Kidney tubule cell (primary cell): ENCODE measurements around the gene NKD1.

Experiments used
- DNase-seq: peaks from one replicate; pipeline ENCODE4 v3.0.0-alpha.2; 2018; ENCODE audit warnings: low spot score

NKD1 gene

GRCh38 chr16:50631249-50631984 is 83.2 kb downstream of the NKD1 start:
- DNase-seq = no peak

- no peak for DNase-seq
Measured at GRCh38 chr16:50631985-50632576, 83.9 kb downstream of the NKD1 start.

- DNase-seq = no peak
Measured at GRCh38 chr16:50632927-50633800, 85.0 kb downstream of the NKD1 start.

GRCh38 chr16:50634090-50634489 is 85.9 kb downstream of the NKD1 start:
- DNase-seq = no peak

GRCh38 chr16:50634947-50635346 is 86.8 kb downstream of the NKD1 start:
- DNase-seq = no peak

- no peak for DNase-seq
Measured at GRCh38 chr16:50635505-50636392, 87.6 kb downstream of the NKD1 start.

GRCh38 chr16:50636753-50637374 is 88.7 kb downstream of the NKD1 start:
- DNase-seq = no peak

- no peak for DNase-seq
Measured at GRCh38 chr16:50637716-50638602, 89.8 kb downstream of the NKD1 start.

- DNase-seq = no peak
Measured at GRCh38 chr16:50638816-50639670, 90.8 kb downstream of the NKD1 start.

GRCh38 chr16:50640391-50640790 is 92.2 kb downstream of the NKD1 start:
- DNase-seq = peak; percentile 58

- no peak for DNase-seq
Measured at GRCh38 chr16:50640919-50641817, 93.0 kb downstream of the NKD1 start.

GRCh38 chr16:50641818-50642187 is 93.6 kb downstream of the NKD1 start:
- no peak for DNase-seq

GRCh38 chr16:50642349-50642748 is 94.2 kb downstream of the NKD1 start:
- no peak for DNase-seq

- no peak for DNase-seq
Measured at GRCh38 chr16:50643192-50643591, 95.0 kb downstream of the NKD1 start.

GRCh38 chr16:50644245-50644644 is 96.0 kb downstream of the NKD1 start:
- DNase-seq = no peak

- peak; percentile 37 for DNase-seq
Measured at GRCh38 chr16:50644729-50645128, 96.5 kb downstream of the NKD1 start.

- DNase-seq = no peak
Measured at GRCh38 chr16:50645563-50646220, 97.5 kb downstream of the NKD1 start.

GRCh38 chr16:50646345-50646744 is 98.1 kb downstream of the NKD1 start:
- DNase-seq = no peak
